ENCODE results near the gene APBB3. TPM values are rescaled to one million over a fixed set of nuclear protein-coding genes. Genes with fewer than 3 reads are reported as not detected.

The APBB3 gene
- total RNA-seq, 1 experiment from 2014 or later: 9.2 TPM

GRCh38 chr5:140546851-140547507, 17.4 kb downstream of the APBB3 start:
- DNase-seq (ENCODE audit: low read depth, low spot score): no peak
- in situ Hi-C loops (cut with HindIII; ENCODE audit: low pct_unique_long_range_greater_than_20kb, low sequenced_read_pairs): no loop called here

- no peak for DNase-seq (ENCODE audit: low read depth, low spot score)
- in situ Hi-C loops (cut with HindIII; ENCODE audit: low pct_unique_long_range_greater_than_20kb, low sequenced_read_pairs): no loop called here
Observed at GRCh38 chr5:140545606-140546005, 18.8 kb downstream of the APBB3 start.

- DNase-seq (ENCODE audit: low read depth, low spot score): no peak
- in situ Hi-C loops (cut with HindIII; ENCODE audit: low pct_unique_long_range_greater_than_20kb, low sequenced_read_pairs): no loop called here
Observed at GRCh38 chr5:140544986-140545385, 19.4 kb downstream of the APBB3 start.

GRCh38 chr5:140542972-140543371, 21.4 kb downstream of the APBB3 start:
- no peak for DNase-seq (ENCODE audit: low read depth, low spot score)

GRCh38 chr5:140540227-140540626, 24.2 kb downstream of the APBB3 start:
- in situ Hi-C loops (cut with HindIII; ENCODE audit: low pct_unique_long_range_greater_than_20kb, low sequenced_read_pairs): no loop called here
- no peak for DNase-seq (ENCODE audit: low read depth, low spot score)

More at GRCh38 chr5:140542972-140543371, 21.4 kb downstream of the APBB3 start:
- in situ Hi-C loops (cut with HindIII; ENCODE audit: low pct_unique_long_range_greater_than_20kb, low sequenced_read_pairs): no loop called here

- in situ Hi-C loops (cut with HindIII; ENCODE audit: low pct_unique_long_range_greater_than_20kb, low sequenced_read_pairs): no loop called here
- DNase-seq (ENCODE audit: low read depth, low spot score): no peak
Observed at GRCh38 chr5:140524003-140524402, 40.4 kb downstream of the APBB3 start.

DNA sequence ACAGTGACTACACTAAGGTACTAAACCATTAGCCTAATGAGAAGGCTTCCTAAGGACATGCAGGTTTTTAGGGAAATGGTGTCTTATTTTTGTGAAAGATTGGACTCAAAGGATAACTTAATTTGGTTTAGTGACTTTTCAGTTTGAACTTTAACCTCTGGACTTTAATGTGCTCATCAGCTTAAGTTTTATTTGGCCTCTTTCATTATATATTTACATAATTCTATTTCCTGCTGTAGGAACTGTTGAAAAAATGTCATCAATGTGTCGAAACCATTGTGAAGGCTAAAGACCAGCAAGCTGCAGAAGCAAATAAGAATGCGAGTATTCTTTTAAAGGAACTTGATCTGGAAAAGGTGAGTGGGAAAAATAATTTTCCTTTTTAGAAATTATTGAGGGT, 51.3 kb downstream of the APBB3 start:
- DNase-seq (ENCODE audit: low read depth, low spot score): no peak
- in situ Hi-C loops (cut with HindIII; ENCODE audit: low pct_unique_long_range_greater_than_20kb, low sequenced_read_pairs): no loop called here

GRCh38 chr5:140509898-140510297, 54.5 kb downstream of the APBB3 start:
- in situ Hi-C loops (cut with HindIII; ENCODE audit: low pct_unique_long_range_greater_than_20kb, low sequenced_read_pairs): no loop called here

More at GRCh38 chr5:140509898-140510297, 54.5 kb downstream of the APBB3 start:
- DNase-seq (ENCODE audit: low read depth, low spot score): no peak

Small RNA genes lying within 50 kb of the gene (small RNA-seq; reads per million reads assigned to genes)
- 0.05 to 0.17 reads per million in 2 experiments for gene RF00279
- gene RF00443: 0 reads per million in 2 experiments

Other genes with a start within 250 kb of the APBB3 start
- gene HBEGF, start 218.0 kb downstream of the APBB3 start, total RNA-seq (2014; rRNA removed; shearing (Covaris generic)): 12.2 and 13.4 TPM in 2 replicates
- gene SLC4A9, start 204.4 kb downstream of the APBB3 start, total RNA-seq (2014; rRNA removed; shearing (Covaris generic)): 0.16 and 0.18 TPM in 2 replicates
- gene ANKHD1, start 162.8 kb downstream of the APBB3 start, total RNA-seq (2014; rRNA removed; shearing (Covaris generic)): 57.7 and 59.4 TPM in 2 replicates
- gene EIF4EBP3, start 16.9 kb downstream of the APBB3 start, total RNA-seq (2014; rRNA removed; shearing (Covaris generic)): 3.6 and 5.7 TPM in 2 replicates
- gene SRA1, start 7.1 kb downstream of the APBB3 start, total RNA-seq (2014; rRNA removed; shearing (Covaris generic)): 32.2 and 40.9 TPM in 2 replicates
- gene SLC35A4, start 230 bp upstream of the APBB3 start, total RNA-seq (2014; rRNA removed; shearing (Covaris generic)): 14.2 and 16.7 TPM in 2 replicates
- not detected in 2 replicates for gene CD14, start 68.6 kb upstream of the APBB3 start, total RNA-seq (2014; rRNA removed; shearing (Covaris generic))
- 10.0 and 11.3 TPM in 2 replicates for gene TMCO6, start 74.9 kb upstream of the APBB3 start, total RNA-seq (2014; rRNA removed; shearing (Covaris generic))
- 78.7 and 94.2 TPM in 2 replicates for gene NDUFA2, start 83.0 kb upstream of the APBB3 start, total RNA-seq (2014; rRNA removed; shearing (Covaris generic))
- 83.7 and 87.8 TPM in 2 replicates for gene IK, start 83.2 kb upstream of the APBB3 start, total RNA-seq (2014; rRNA removed; shearing (Covaris generic))
- gene WDR55, start 100.3 kb upstream of the APBB3 start, total RNA-seq (2014; rRNA removed; shearing (Covaris generic)): 27.6 and 29.2 TPM in 2 replicates
- 0.26 and 0.75 TPM in 2 replicates for gene DND1, start 109.0 kb upstream of the APBB3 start, total RNA-seq (2014; rRNA removed; shearing (Covaris generic))
- gene HARS1, start 126.8 kb upstream of the APBB3 start, total RNA-seq (2014; rRNA removed; shearing (Covaris generic)): 58.6 and 67.8 TPM in 2 replicates
- gene HARS2, start 126.9 kb upstream of the APBB3 start, total RNA-seq (2014; rRNA removed; shearing (Covaris generic)): 38.9 and 39.8 TPM in 2 replicates
- gene ZMAT2, start 135.8 kb upstream of the APBB3 start, total RNA-seq (2014; rRNA removed; shearing (Covaris generic)): 53.4 and 58.9 TPM in 2 replicates
- 0.48 and 0.55 TPM in 2 replicates for gene PCDHA1, start 221.5 kb upstream of the APBB3 start, total RNA-seq (2014; rRNA removed; shearing (Covaris generic))
- 0.08 and 0.13 TPM in 2 replicates for gene PCDHA2, start 230.3 kb upstream of the APBB3 start, total RNA-seq (2014; rRNA removed; shearing (Covaris generic))
- 0.27 and 0.48 TPM in 2 replicates for gene PCDHA3, start 236.5 kb upstream of the APBB3 start, total RNA-seq (2014; rRNA removed; shearing (Covaris generic))
- gene PCDHA4, start 242.5 kb upstream of the APBB3 start, total RNA-seq (2014; rRNA removed; shearing (Covaris generic)): 0.48 and 0.67 TPM in 2 replicates